ENCODE results near the gene AIPL1.
A peak's percentile ranks its signal among the peaks of the same experiment; 100 is the strongest.

- TF ChIP-seq CTCF (IDR thresholded peaks at IDR 0.05) (peak in 5 of 7 experiments; percentile 57 to 79 (median 73)), POLR2A (IDR thresholded peaks at IDR 0.05) (no peak)
These were observed 13.0 kb downstream of the AIPL1 start for GRCh38 chr17:6421700-6422604.
